SK-N-SH treated with all-trans-retinoic acid at 6 μM for 48 hours (cell line): ENCODE data around the gene SAMHD1.

Experiments used
- ATAC-seq: fragments of 200-7000 bp; cut with Tn5 transposase; 3 replicates; pipeline ENCODE4 v1.9.1; 2020; ENCODE audit warnings: mild to moderate bottlenecking, moderate library complexity
- ARNTL ChIP-seq: fragments of 450-650 bp; formaldehyde crosslinking; IDR thresholded peaks from 2 replicates; pipeline ENCODE4 v1.5.0; 2020; ENCODE audit warnings: low read depth, mild to moderate bottlenecking, moderate library complexity, borderline replicate concordance
- BACH2 ChIP-seq: fragments of 250-450 bp; sonication (Bioruptor Pico); IDR thresholded peaks from 2 replicates; pipeline ENCODE4 v1.9.0; 2021; ENCODE audit warnings: mild to moderate bottlenecking, borderline replicate concordance
- CREB5 ChIP-seq: fragments of 250-450 bp; sonication (Bioruptor Pico); IDR thresholded peaks from 2 replicates; pipeline ENCODE4 v1.5.1; 2020; ENCODE audit warnings: low read depth, mild to moderate bottlenecking, moderate library complexity
- CSDC2 ChIP-seq: fragments of 250-450 bp; sonication (Bioruptor Pico); IDR thresholded peaks from 2 replicates; pipeline ENCODE4 v1.5.0; 2020; ENCODE audit warnings: mild to moderate bottlenecking, moderate library complexity
- ESRRG ChIP-seq: fragments of 250-450 bp; sonication (Bioruptor Pico); IDR thresholded peaks from 2 replicates; pipeline ENCODE4 v1.6.1; 2021; ENCODE audit warnings: mild to moderate bottlenecking
- GLIS3 ChIP-seq: fragments of 250-450 bp; sonication (Bioruptor Pico); IDR thresholded peaks from 2 replicates; pipeline ENCODE4 v1.5.0; 2020; ENCODE audit warnings: mild to moderate bottlenecking, moderate library complexity
- ISL1 ChIP-seq: fragments of 250-450 bp; sonication (Bioruptor Pico); IDR thresholded peaks from 2 replicates; pipeline ENCODE4 v2.1.2; 2022; ENCODE audit warnings: mild to moderate bottlenecking, moderate library complexity
- OSR1 ChIP-seq: fragments of 250-450 bp; sonication (Bioruptor Pico); IDR thresholded peaks from 2 replicates; pipeline ENCODE4 v1.8.0; 2022; ENCODE audit warnings: moderate library complexity, mild to moderate bottlenecking, inconsistent platforms
- PPARA ChIP-seq: fragments of 250-450 bp; sonication (Bioruptor Pico); IDR thresholded peaks from 2 replicates; pipeline ENCODE4 v1.5.0; 2020; ENCODE audit warnings: mild to moderate bottlenecking, borderline replicate concordance
- RARB ChIP-seq: fragments of 250-450 bp; sonication (Bioruptor Pico); IDR thresholded peaks from 2 replicates; pipeline ENCODE4 v1.8.0; 2021; ENCODE audit warnings: mild to moderate bottlenecking, moderate library complexity
- SNAI2 ChIP-seq: fragments of 250-450 bp; sonication (Bioruptor Pico); IDR thresholded peaks from 2 replicates; pipeline ENCODE4 v1.5.0; 2020; ENCODE audit warnings: mild to moderate bottlenecking, moderate library complexity
- TCF4 ChIP-seq: fragments of 250-450 bp; sonication (Bioruptor Pico); IDR thresholded peaks from 2 replicates; pipeline ENCODE4 v1.8.0; 2021; ENCODE audit warnings: mild to moderate bottlenecking, moderate library complexity, borderline replicate concordance
- TOX ChIP-seq: fragments of 250-450 bp; sonication (Bioruptor Pico); IDR thresholded peaks from 2 replicates; pipeline ENCODE4 v1.8.0; 2021; ENCODE audit warnings: mild to moderate bottlenecking, moderate library complexity, borderline replicate concordance
- ZC3H10 ChIP-seq: fragments of 250-450 bp; sonication (Bioruptor Pico); IDR thresholded peaks from 2 replicates; pipeline ENCODE4 v1.5.1; 2021; ENCODE audit warnings: mild to moderate bottlenecking, moderate library complexity
- ZFP3 ChIP-seq: fragments of 250-450 bp; sonication (Bioruptor Pico); IDR thresholded peaks from 2 replicates; pipeline ENCODE4 v1.5.0; 2020; ENCODE audit warnings: mild to moderate bottlenecking, moderate library complexity
- ZFP30 ChIP-seq: fragments of 450-650 bp; formaldehyde crosslinking; IDR thresholded peaks from 2 replicates; pipeline ENCODE4 v1.5.0; 2022; ENCODE audit warnings: mild to moderate bottlenecking, moderate library complexity
- ZNF565 ChIP-seq: fragments of 450-650 bp; formaldehyde crosslinking; conservative IDR thresholded peaks from 2 replicates; pipeline ENCODE4 v1.5.0; 2020; ENCODE audit warnings: low read depth, mild to moderate bottlenecking, moderate library complexity
- ZNF70 ChIP-seq: fragments of 450-650 bp; formaldehyde crosslinking; IDR thresholded peaks from 2 replicates; pipeline ENCODE4 v1.5.0; 2020; ENCODE audit warnings: mild to moderate bottlenecking, moderate library complexity
- ZNF8 ChIP-seq: fragments of 450-650 bp; formaldehyde crosslinking; IDR thresholded peaks from 2 replicates; pipeline ENCODE4 v1.5.0; 2020; ENCODE audit warnings: mild to moderate bottlenecking, moderate library complexity
- TF ChIP-seq, protein P1 (sequence below): fragments of 250-450 bp; sonication (Bioruptor Pico); IDR thresholded peaks from 2 replicates; pipeline ENCODE4 v1.8.0; 2021; ENCODE audit warnings: low read depth, mild to moderate bottlenecking, moderate library complexity, borderline replicate concordance
- TF ChIP-seq, protein P2 (sequence below): fragments of 250-450 bp; sonication (Bioruptor Pico); IDR thresholded peaks from 2 replicates; pipeline ENCODE4 v1.8.0; 2020; ENCODE audit warnings: mild to moderate bottlenecking, moderate library complexity, borderline replicate concordance
- TF ChIP-seq, protein P3 (sequence below): fragments of 250-450 bp; sonication (Bioruptor Pico); IDR thresholded peaks from 2 replicates; pipeline ENCODE4 v1.5.1; 2021; ENCODE audit warnings: mild to moderate bottlenecking, moderate library complexity

The SAMHD1 gene

DNA sequence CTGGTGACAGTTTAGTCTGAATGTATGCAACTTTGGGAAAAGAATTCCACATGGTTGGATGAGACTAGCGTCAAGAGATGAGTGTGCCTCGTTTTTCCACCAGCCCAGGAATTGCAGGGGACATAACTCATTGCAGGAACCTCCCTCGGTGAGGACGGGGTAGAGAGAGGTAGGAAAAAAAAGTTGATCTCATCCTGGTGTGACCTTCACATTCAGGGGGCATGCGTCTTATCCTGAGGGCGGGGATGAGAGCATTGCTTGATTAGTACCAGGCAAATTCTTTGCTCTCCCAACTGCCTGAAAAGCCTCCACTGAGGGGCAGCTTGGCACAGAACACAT is 63.8 kb downstream of the SAMHD1 start:
- no peak for TF ChIP-seq ISL1
- no peak for TF ChIP-seq ZNF70 (CRISPR knock-in tag)
- no peak for TF ChIP-seq ZNF565 (CRISPR knock-in tag)
- no peak for TF ChIP-seq ESRRG (CRISPR knock-in tag)
- TF ChIP-seq ZNF8 (CRISPR knock-in tag) = no peak
- TF ChIP-seq GLIS3 (CRISPR knock-in tag) = no peak
- TF ChIP-seq ZFP30 = no peak
- no peak for TF ChIP-seq CREB5 (CRISPR knock-in tag)
- TF ChIP-seq BACH2 = no peak
- TF ChIP-seq, protein P1, sequence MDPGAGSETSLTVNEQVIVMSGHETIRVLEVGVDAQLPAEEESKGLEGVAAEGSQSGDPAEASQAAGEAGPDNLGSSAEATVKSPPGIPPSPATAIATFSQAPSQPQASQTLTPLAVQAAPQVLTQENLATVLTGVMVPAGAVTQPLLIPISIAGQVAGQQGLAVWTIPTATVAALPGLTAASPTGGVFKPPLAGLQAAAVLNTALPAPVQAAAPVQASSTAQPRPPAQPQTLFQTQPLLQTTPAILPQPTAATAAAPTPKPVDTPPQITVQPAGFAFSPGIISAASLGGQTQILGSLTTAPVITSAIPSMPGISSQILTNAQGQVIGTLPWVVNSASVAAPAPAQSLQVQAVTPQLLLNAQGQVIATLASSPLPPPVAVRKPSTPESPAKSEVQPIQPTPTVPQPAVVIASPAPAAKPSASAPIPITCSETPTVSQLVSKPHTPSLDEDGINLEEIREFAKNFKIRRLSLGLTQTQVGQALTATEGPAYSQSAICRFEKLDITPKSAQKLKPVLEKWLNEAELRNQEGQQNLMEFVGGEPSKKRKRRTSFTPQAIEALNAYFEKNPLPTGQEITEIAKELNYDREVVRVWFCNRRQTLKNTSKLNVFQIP (CRISPR knock-in tag) = no peak
- TF ChIP-seq PPARA = no peak
- no peak for TF ChIP-seq OSR1
- TF ChIP-seq, protein P2, sequence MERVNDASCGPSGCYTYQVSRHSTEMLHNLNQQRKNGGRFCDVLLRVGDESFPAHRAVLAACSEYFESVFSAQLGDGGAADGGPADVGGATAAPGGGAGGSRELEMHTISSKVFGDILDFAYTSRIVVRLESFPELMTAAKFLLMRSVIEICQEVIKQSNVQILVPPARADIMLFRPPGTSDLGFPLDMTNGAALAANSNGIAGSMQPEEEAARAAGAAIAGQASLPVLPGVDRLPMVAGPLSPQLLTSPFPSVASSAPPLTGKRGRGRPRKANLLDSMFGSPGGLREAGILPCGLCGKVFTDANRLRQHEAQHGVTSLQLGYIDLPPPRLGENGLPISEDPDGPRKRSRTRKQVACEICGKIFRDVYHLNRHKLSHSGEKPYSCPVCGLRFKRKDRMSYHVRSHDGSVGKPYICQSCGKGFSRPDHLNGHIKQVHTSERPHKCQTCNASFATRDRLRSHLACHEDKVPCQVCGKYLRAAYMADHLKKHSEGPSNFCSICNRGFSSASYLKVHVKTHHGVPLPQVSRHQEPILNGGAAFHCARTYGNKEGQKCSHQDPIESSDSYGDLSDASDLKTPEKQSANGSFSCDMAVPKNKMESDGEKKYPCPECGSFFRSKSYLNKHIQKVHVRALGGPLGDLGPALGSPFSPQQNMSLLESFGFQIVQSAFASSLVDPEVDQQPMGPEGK (CRISPR knock-in tag) = no peak
- TF ChIP-seq ARNTL (CRISPR knock-in tag) = no peak
- TF ChIP-seq TCF4 (CRISPR knock-in tag) = no peak
- no peak for TF ChIP-seq ZC3H10 (CRISPR knock-in tag)
- no peak for TF ChIP-seq SNAI2 (CRISPR knock-in tag)
- no peak for TF ChIP-seq RARB (CRISPR knock-in tag)
- no peak for TF ChIP-seq ZFP3 (CRISPR knock-in tag)
- no peak for TF ChIP-seq TOX (CRISPR knock-in tag)
- no peak for ATAC-seq

GRCh38 chr20:36886859-36887751 is 64.4 kb downstream of the SAMHD1 start:
- TF ChIP-seq ZNF70 (CRISPR knock-in tag) = no peak
- no peak for TF ChIP-seq ESRRG (CRISPR knock-in tag)
- TF ChIP-seq OSR1 = no peak
- TF ChIP-seq, protein P3, sequence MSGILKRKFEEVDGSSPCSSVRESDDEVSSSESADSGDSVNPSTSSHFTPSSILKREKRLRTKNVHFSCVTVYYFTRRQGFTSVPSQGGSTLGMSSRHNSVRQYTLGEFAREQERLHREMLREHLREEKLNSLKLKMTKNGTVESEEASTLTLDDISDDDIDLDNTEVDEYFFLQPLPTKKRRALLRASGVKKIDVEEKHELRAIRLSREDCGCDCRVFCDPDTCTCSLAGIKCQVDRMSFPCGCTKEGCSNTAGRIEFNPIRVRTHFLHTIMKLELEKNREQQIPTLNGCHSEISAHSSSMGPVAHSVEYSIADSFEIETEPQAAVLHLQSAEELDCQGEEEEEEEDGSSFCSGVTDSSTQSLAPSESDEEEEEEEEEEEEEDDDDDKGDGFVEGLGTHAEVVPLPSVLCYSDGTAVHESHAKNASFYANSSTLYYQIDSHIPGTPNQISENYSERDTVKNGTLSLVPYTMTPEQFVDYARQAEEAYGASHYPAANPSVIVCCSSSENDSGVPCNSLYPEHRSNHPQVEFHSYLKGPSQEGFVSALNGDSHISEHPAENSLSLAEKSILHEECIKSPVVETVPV (CRISPR knock-in tag) = no peak
- TF ChIP-seq CSDC2 (CRISPR knock-in tag) = no peak
- TF ChIP-seq BACH2 = no peak
- TF ChIP-seq CREB5 (CRISPR knock-in tag) = no peak
- ATAC-seq = peak; percentile 98

DNA sequence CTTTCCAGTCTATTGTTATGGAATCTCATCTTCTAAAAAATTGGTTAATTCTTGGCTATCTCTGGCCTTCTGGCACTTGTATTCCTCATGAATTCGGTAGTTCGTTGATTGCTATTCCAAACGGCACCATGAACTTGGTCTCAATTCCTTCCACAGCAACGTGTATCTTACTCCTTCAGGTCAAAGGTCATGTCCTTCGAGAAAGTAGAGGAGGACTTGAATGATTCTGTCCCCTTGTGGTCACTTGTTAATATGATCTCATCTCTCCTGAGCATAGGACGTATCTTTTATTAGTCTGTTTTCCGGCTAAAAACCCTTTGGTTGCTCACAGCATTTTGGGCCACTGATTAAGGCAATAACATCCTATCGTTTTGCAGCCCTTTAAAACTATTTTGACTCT is 66.2 kb downstream of the SAMHD1 start:
- ATAC-seq = no peak
- TF ChIP-seq ZNF8 (CRISPR knock-in tag) (no peak), ZNF70 (CRISPR knock-in tag) (no peak), PPARA (no peak), ZC3H10 (CRISPR knock-in tag) (no peak), OSR1 (no peak), CSDC2 (CRISPR knock-in tag) (no peak), TOX (CRISPR knock-in tag) (no peak), TCF4 (CRISPR knock-in tag) (no peak), RARB (CRISPR knock-in tag) (no peak)
